PC-9 (cell line): ENCODE results near the gene NUP205. TPM values are rescaled to one million over a fixed set of nuclear protein-coding genes. Genes with fewer than 3 reads are reported as not detected.

Source experiments
- BruUV-seq: library from RNA; stranded (reverse); fragments of 400-500 nt; replicated peaks from 2 replicates; lab custom pipeline; 2021; lab: Mats Ljungman, UMichigan
- CTCF ChIA-PET: fragments of 300-600 bp; sonication (Branson Sonifier 250); formaldehyde crosslinking; loops from one replicate; lab custom pipeline; 2022; ENCODE audit warnings: antibody characterized with exemption; lab: Charles Lee
- POLR2A ChIA-PET: fragments of 300-600 bp; sonication (Branson Sonifier 250); formaldehyde crosslinking; loops from one replicate; lab custom pipeline; 2022; ENCODE audit warnings: antibody characterized with exemption; ENCODE audit not compliant: unreplicated experiment; lab: Charles Lee
- DNase-seq, 2 experiments: peaks; one replicate each; pipeline versions ENCODE4 v3.0.0 to v3.0.0-alpha.2; 2015 to 2022; ENCODE audit warnings: mixed read lengths in 1 of 2
- H2AFZ ChIP-seq: fragments of 200-600 bp; sonication (generic); 2 replicates; pipeline ENCODE4 v1.8.1; 2017; ENCODE audit warnings: antibody characterized with exemption
- H3F3A ChIP-seq: fragments of 200-600 bp; sonication (generic); 2 replicates; pipeline ENCODE4 v1.8.1; 2017; ENCODE audit warnings: antibody characterized with exemption, mild to moderate bottlenecking, low read depth; ENCODE audit not compliant: insufficient read depth
- H3K27ac ChIP-seq: fragments of 200-600 bp; sonication (generic); 2 replicates; pipeline ENCODE4 v1.6.1; 2016; ENCODE audit warnings: mixed run types
- H3K27me3 ChIP-seq: fragments of 200-600 bp; sonication (generic); 2 replicates; pipeline ENCODE4 v1.6.1; 2016; ENCODE audit warnings: low read depth, mixed run types; ENCODE audit not compliant: insufficient read depth
- H3K36me3 ChIP-seq: fragments of 200-600 bp; sonication (generic); 2 replicates; pipeline ENCODE4 v1.6.1; 2016; ENCODE audit warnings: low read depth, mixed run types
- H3K4me1 ChIP-seq: fragments of 200-600 bp; sonication (generic); replicated peaks from 2 replicates; pipeline ENCODE4 v1.6.1; 2016; ENCODE audit warnings: mixed run types; ENCODE audit not compliant: insufficient read depth
- H3K4me2 ChIP-seq: fragments of 200-600 bp; sonication (generic); 2 replicates; pipeline ENCODE4 v1.6.1; 2017; ENCODE audit warnings: mixed run types
- H3K4me3 ChIP-seq: fragments of 200-600 bp; sonication (generic); 2 replicates; pipeline ENCODE4 v1.6.1; 2016; ENCODE audit warnings: mixed run types
- H3K79me2 ChIP-seq: fragments of 200-600 bp; sonication (generic); 2 replicates; pipeline ENCODE4 v1.6.1; 2017; ENCODE audit warnings: low read depth, mixed run types
- H3K9me2 ChIP-seq: fragments of 200-600 bp; sonication (generic); 2 replicates; pipeline ENCODE4 v1.8.1; 2017; ENCODE audit warnings: mild to moderate bottlenecking; ENCODE audit not compliant: insufficient read depth
- H3K9me3 ChIP-seq: fragments of 200-600 bp; sonication (generic); 2 replicates; pipeline ENCODE4 v1.8.1; 2016; ENCODE audit warnings: low read depth; ENCODE audit not compliant: insufficient read depth
- H4K20me1 ChIP-seq: fragments of 200-600 bp; sonication (generic); 2 replicates; pipeline ENCODE4 v1.8.1; 2017; ENCODE audit not compliant: insufficient read depth
- CTCF ChIP-seq: fragments of 200-600 bp; sonication (generic); conservative IDR thresholded peaks from 2 replicates; pipeline ENCODE4 v1.6.1; 2017; ENCODE audit warnings: mixed run types, antibody characterized with exemption, mild to moderate bottlenecking, moderate library complexity
- EZH2 ChIP-seq: fragments of 200-600 bp; sonication (generic); IDR thresholded peaks from 2 replicates; pipeline ENCODE4 v1.8.0; 2017; ENCODE audit warnings: antibody characterized with exemption, low read depth
- intact Hi-C: fragments of 100-400 bp; cut with micrococcal nuclease; formaldehyde crosslinking; loops from one replicate; pipeline ENCODE4 v1.10.0; 2022; ENCODE audit not compliant: unreplicated experiment
- total RNA-seq: library from RNA; stranded (reverse); gene quantifications from 2 replicates; pipeline ENCODE4 v1.2.3, GENCODE V29; 2021

The NUP205 gene
- total RNA-seq, 1 experiment from 2014 or later: 108 TPM

GRCh38 chr7:135658564-135658963 is 100.8 kb downstream of the NUP205 start:
- no peak overlapping the region for H2AFZ ChIP-seq
- no peak for TF ChIP-seq CTCF
- TF ChIP-seq EZH2: no peak
- H3K27me3 ChIP-seq: no peaks in the 10 kb centered on the region
- H3K4me3 ChIP-seq: no peak overlapping the region
- DNase-seq: no peak
- no TSS peak for BruUV-seq
- H4K20me1 ChIP-seq: no peaks in the 10 kb centered on the region
- no peak overlapping the region for H3K27ac ChIP-seq
- H3K4me1 ChIP-seq: peaks cover 2% of the 10 kb centered on the region
- peaks cover 12% of the 10 kb centered on the region for H3K79me2 ChIP-seq
- POLR2A ChIA-PET: no interaction called here
- H3K9me2 ChIP-seq: no peaks in the 10 kb centered on the region
- no peaks in the 10 kb centered on the region for H3K36me3 ChIP-seq
- CTCF ChIA-PET: interaction anchor here (0.7 kb wide), 1 partner anchor 326 kb away, joined by 7 read pairs; no protein-coding TSS in a partner anchor
- intact Hi-C loops: no loop called here
- no peaks in the 10 kb centered on the region for H3K9me3 ChIP-seq
- H3K4me2 ChIP-seq: no peak overlapping the region
- peaks cover 21% of the 10 kb centered on the region for H3F3A ChIP-seq

GRCh38 chr7:135659159-135659846 is 101.6 kb downstream of the NUP205 start:
- Histone ChIP-seq H3K4me3 (no peak overlapping the region), H4K20me1 (0 out of 2 replicates have a peak, but pooled peaks cover under 1% of the 10 kb centered on the region), H3K27me3 (no peaks in the 10 kb centered on the region), H3K27ac (no peak overlapping the region), H2AFZ (no peak overlapping the region), H3K4me2 (no peak overlapping the region), H3K9me2 (no peaks in the 10 kb centered on the region), H3K4me1 (peaks cover 10% of the 10 kb centered on the region), H3F3A (peaks cover 21% of the 10 kb centered on the region), H3K79me2 (peaks cover 19% of the 10 kb centered on the region), H3K9me3 (no peaks in the 10 kb centered on the region), H3K36me3 (no peaks in the 10 kb centered on the region)
- no TSS peak for BruUV-seq
- DNase-seq: no peak
- intact Hi-C loops: no loop called here
- CTCF ChIA-PET: no interaction called here
- TF ChIP-seq EZH2 (no peak), CTCF (no peak)
- POLR2A ChIA-PET: no interaction called here

- intact Hi-C loops: loop anchor here (2.0 to 5.0 kb wide), 2 partner anchors 139 to 1931 kb away; no protein-coding TSS in a partner anchor
- peaks cover 16% of the 10 kb centered on the region for H3K4me1 ChIP-seq
- TSS peak; percentile 75 for BruUV-seq
- no peaks in the 10 kb centered on the region for H3K27me3 ChIP-seq
- TF ChIP-seq EZH2 (no peak), CTCF (no peak)
- H3K4me2 ChIP-seq: peak overlapping the region; percentile 72
- peak overlapping the region; percentile 99 for H3K4me3 ChIP-seq
- peak overlapping the region; percentile 93 for H2AFZ ChIP-seq
- H4K20me1 ChIP-seq: 0 out of 2 replicates have a peak, but pooled peaks cover 6% of the 10 kb centered on the region
- ChIA-PET POLR2A (no interaction called here), CTCF (interaction anchor here (2.3 kb wide), 1 partner anchor 11 kb away, joined by 12 read pairs; no protein-coding TSS in a partner anchor)
- no peak for DNase-seq
- no peaks in the 10 kb centered on the region for H3K9me2 ChIP-seq
- H3F3A ChIP-seq: peaks cover 21% of the 10 kb centered on the region
- peak overlapping the region; percentile 92 for H3K27ac ChIP-seq
- no peaks in the 10 kb centered on the region for H3K36me3 ChIP-seq
- peaks cover 42% of the 10 kb centered on the region for H3K79me2 ChIP-seq
- H3K9me3 ChIP-seq: no peaks in the 10 kb centered on the region
Measured at GRCh38 chr7:135661311-135662122, 103.8 kb downstream of the NUP205 start.
